Keratinocyte (primary cell): Measurements from ENCODE around the gene DDR2. TPM values are rescaled to one million over a fixed set of nuclear protein-coding genes. Genes with fewer than 3 reads are reported as not detected.

ENCODE experiments used
- DNase-seq: peaks from one replicate; pipeline ENCODE4 v3.0.0-alpha.2; 2011; ENCODE audit warnings: low read depth, missing footprints, low spot score
- FAIRE-seq: peaks from 2 replicates; lab custom pipeline; 2011; peaks lifted over from hg19 to GRCh38; lab: Jason Lieb, UNC
- H2AFZ ChIP-seq: 2 replicates; pipeline ENCODE4 v1.6.0; 2012; ENCODE audit warnings: low read length, control low read depth, inconsistent platforms; ENCODE audit not compliant: control insufficient read depth
- H3K27ac ChIP-seq: 2 replicates; pipeline ENCODE4 v1.5.1; 2011; ENCODE audit warnings: low read length; ENCODE audit not compliant: control insufficient read depth, insufficient read depth
- H3K27me3 ChIP-seq: 3 replicates; pipeline ENCODE4 v1.6.0; 2011; ENCODE audit warnings: low read length; ENCODE audit not compliant: control insufficient read depth, insufficient read depth; ENCODE audit errors: extremely low read depth
- H3K36me3 ChIP-seq, 2 experiments: 2 replicates in 1 of 2; 3 replicates in 1 of 2; pipeline ENCODE4 v1.5.1; 2011; ENCODE audit warnings: low read length in 2 of 2, mild to moderate bottlenecking in 1 of 2; ENCODE audit not compliant: control insufficient read depth in 2 of 2, insufficient read depth in 2 of 2; ENCODE audit errors: extremely low read depth in 1 of 2
- H3K4me1 ChIP-seq: 3 replicates; pipeline ENCODE4 v1.5.1; 2011; ENCODE audit warnings: low read length; ENCODE audit not compliant: control insufficient read depth, insufficient read depth; ENCODE audit errors: extremely low read depth
- H3K4me2 ChIP-seq: 3 replicates; pipeline ENCODE4 v1.6.0; 2011; ENCODE audit warnings: low read depth, low read length; ENCODE audit not compliant: control insufficient read depth, insufficient read depth; ENCODE audit errors: extremely low read depth
- H3K4me3 ChIP-seq, 3 experiments: fragments of 200-600 bp in 1 of 3; sonication (generic) in 1 of 3; 2 replicates in 2 of 3; 3 replicates in 1 of 3; pipeline ENCODE4 v1.5.1; 2011 to 2016; ENCODE audit warnings: low read length in 3 of 3, mild to moderate bottlenecking in 3 of 3, control low read depth in 2 of 3, inconsistent platforms in 1 of 3, low read depth in 1 of 3, mixed read lengths in 1 of 3, mixed run types in 1 of 3, moderate library complexity in 1 of 3; ENCODE audit not compliant: control insufficient read depth in 2 of 3, insufficient read depth in 2 of 3; ENCODE audit errors: extremely low read depth in 1 of 3
- H3K79me2 ChIP-seq: 2 replicates; pipeline ENCODE4 v1.6.0; 2012; ENCODE audit warnings: low read length; ENCODE audit not compliant: control insufficient read depth, insufficient read depth
- H3K9ac ChIP-seq: 3 replicates; pipeline ENCODE4 v1.6.0; 2011; ENCODE audit warnings: low read length; ENCODE audit not compliant: control insufficient read depth, insufficient read depth; ENCODE audit errors: extremely low read depth
- H3K9me1 ChIP-seq: 3 replicates; pipeline ENCODE4 v1.6.0; 2011; ENCODE audit warnings: low read length; ENCODE audit not compliant: control insufficient read depth, insufficient read depth; ENCODE audit errors: extremely low read depth
- H3K9me3 ChIP-seq: 2 replicates; pipeline ENCODE4 v1.5.1; 2012; ENCODE audit warnings: low read depth, low read length; ENCODE audit not compliant: control insufficient read depth
- H4K20me1 ChIP-seq: 3 replicates; pipeline ENCODE4 v1.6.0; 2011; ENCODE audit warnings: low read length; ENCODE audit not compliant: control insufficient read depth, insufficient read depth; ENCODE audit errors: extremely low read depth
- EZH2 ChIP-seq: IDR thresholded peaks from one replicate; pipeline ENCODE4 v1.6.1; 2012; ENCODE audit warnings: inconsistent platforms, mild to moderate bottlenecking, low read length, moderate library complexity
- dilution Hi-C: fragments of 300-500 bp; cut with MboI; formaldehyde crosslinking; loops from one replicate; pipeline ENCODE4 v1.7.0; 2020; ENCODE audit warnings: low sequenced_read_pairs; ENCODE audit not compliant: extremely low pct_ligation_motif_present
- polyA plus RNA-seq, 5 experiments: library from polyadenylated mRNA; depleted of rRNA in 3 of 5; stranded (reverse) in 3 of 5; stranded (forward) in 1 of 5; unstranded in 1 of 5; fragments of >200 nt; gene quantifications; 1 replicate in 1 of 5; 2 replicates in 3 of 5; 3 replicates in 1 of 5; pipeline versions ENCODE4 v1.2.1 to v1.2.3, GENCODE V29; 2011 to 2012; ENCODE audit warnings: missing spikeins in 2 of 5, low read depth in 1 of 5, low replicate concordance in 1 of 5
- TF ChIP-seq, protein P1 (sequence below), 3 experiments: IDR thresholded peaks in 1 of 3; conservative IDR thresholded peaks in 1 of 3; optimal IDR thresholded peaks in 1 of 3; 2 replicates in 2 of 3; 3 replicates in 1 of 3; pipeline versions ENCODE3 to v1.5.1; 2011; ENCODE audit warnings: low read length in 3 of 3, mild to moderate bottlenecking in 3 of 3, moderate library complexity in 2 of 3, control low read depth in 1 of 3, inconsistent platforms in 1 of 3; ENCODE audit not compliant: insufficient read depth in 2 of 3; ENCODE audit errors: extremely low read depth in 1 of 3

DDR2 gene
- polyA plus RNA-seq, 1 donor (not counting 4 experiments of a cell fraction or from before 2014, with no cell fraction given), result 0.39 TPM

- Histone ChIP-seq H3K27me3 (no peaks in the 10 kb centered on the region), H4K20me1 (no peaks in the 10 kb centered on the region), H2AFZ (no peak overlapping the region), H3K9ac (no peak overlapping the region), H3K9me1 (no peaks in the 10 kb centered on the region), H3K9me3 (no peaks in the 10 kb centered on the region), H3K36me3 (no peaks in the 10 kb centered on the region), H3K4me2 (no peak overlapping the region), H3K4me1 (peaks cover 26% of the 10 kb centered on the region), H3K27ac (no peak overlapping the region), H3K4me3 (no peak overlapping the region), H3K79me2 (no peaks in the 10 kb centered on the region)
- DNase-seq (no peak), FAIRE-seq (no peak)
- dilution Hi-C loops, result no loop called here
- TF ChIP-seq, protein P1, sequence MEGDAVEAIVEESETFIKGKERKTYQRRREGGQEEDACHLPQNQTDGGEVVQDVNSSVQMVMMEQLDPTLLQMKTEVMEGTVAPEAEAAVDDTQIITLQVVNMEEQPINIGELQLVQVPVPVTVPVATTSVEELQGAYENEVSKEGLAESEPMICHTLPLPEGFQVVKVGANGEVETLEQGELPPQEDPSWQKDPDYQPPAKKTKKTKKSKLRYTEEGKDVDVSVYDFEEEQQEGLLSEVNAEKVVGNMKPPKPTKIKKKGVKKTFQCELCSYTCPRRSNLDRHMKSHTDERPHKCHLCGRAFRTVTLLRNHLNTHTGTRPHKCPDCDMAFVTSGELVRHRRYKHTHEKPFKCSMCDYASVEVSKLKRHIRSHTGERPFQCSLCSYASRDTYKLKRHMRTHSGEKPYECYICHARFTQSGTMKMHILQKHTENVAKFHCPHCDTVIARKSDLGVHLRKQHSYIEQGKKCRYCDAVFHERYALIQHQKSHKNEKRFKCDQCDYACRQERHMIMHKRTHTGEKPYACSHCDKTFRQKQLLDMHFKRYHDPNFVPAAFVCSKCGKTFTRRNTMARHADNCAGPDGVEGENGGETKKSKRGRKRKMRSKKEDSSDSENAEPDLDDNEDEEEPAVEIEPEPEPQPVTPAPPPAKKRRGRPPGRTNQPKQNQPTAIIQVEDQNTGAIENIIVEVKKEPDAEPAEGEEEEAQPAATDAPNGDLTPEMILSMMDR (optimal IDR thresholded peaks at IDR 0.05 in 1 of 3, IDR thresholded peaks at IDR 0.05 in 1 of 3, conservative IDR thresholded peaks at IDR 0.05 in 1 of 3; ENCODE audit: extremely low read depth in 1 of 3, insufficient read depth in 2 of 3, low read length in 3 of 3), result no peak
- TF ChIP-seq EZH2, result no peak
Observed at GRCh38 chr1:162688521-162688920, 56.3 kb downstream of the DDR2 start.

- H3K9ac ChIP-seq, result no peak overlapping the region
- no peaks in the 10 kb centered on the region for H3K27me3 ChIP-seq
- FAIRE-seq (no peak), DNase-seq (no peak)
- no peaks in the 10 kb centered on the region for H3K9me1 ChIP-seq
- TF ChIP-seq, protein P1 (optimal IDR thresholded peaks at IDR 0.05 in 1 of 3, IDR thresholded peaks at IDR 0.05 in 1 of 3, conservative IDR thresholded peaks at IDR 0.05 in 1 of 3; ENCODE audit: extremely low read depth in 1 of 3, insufficient read depth in 2 of 3, low read length in 3 of 3), result no peak
- no peak for TF ChIP-seq EZH2
- no peak overlapping the region for H3K4me3 ChIP-seq
- no peak overlapping the region for H3K4me2 ChIP-seq
- dilution Hi-C loops, result no loop called here
- H3K9me3 ChIP-seq, result no peaks in the 10 kb centered on the region
- peaks cover 26% of the 10 kb centered on the region for H3K4me1 ChIP-seq
- H3K36me3 ChIP-seq, result no peaks in the 10 kb centered on the region
- H3K79me2 ChIP-seq, result no peaks in the 10 kb centered on the region
- no peaks in the 10 kb centered on the region for H4K20me1 ChIP-seq
- H2AFZ ChIP-seq, result no peak overlapping the region
- H3K27ac ChIP-seq, result no peak overlapping the region
Observed at GRCh38 chr1:162688931-162689330, 56.7 kb downstream of the DDR2 start.
